DMS53 treated with DMSO at 0.1 percent for 48 hours (cell line): ENCODE data around the gene RAB21.
"Not testable (repeated sequence)": the region's sequence is repeated elsewhere in the genome, so short reads cannot be mapped to it uniquely, and the experiment has no call there.

Source experiments
- DNase-seq: peaks from one replicate; lab custom pipeline; 2025; ENCODE audit not compliant: unreplicated experiment; lab: John Stamatoyannopoulos, UW

Gene RAB21

DNA sequence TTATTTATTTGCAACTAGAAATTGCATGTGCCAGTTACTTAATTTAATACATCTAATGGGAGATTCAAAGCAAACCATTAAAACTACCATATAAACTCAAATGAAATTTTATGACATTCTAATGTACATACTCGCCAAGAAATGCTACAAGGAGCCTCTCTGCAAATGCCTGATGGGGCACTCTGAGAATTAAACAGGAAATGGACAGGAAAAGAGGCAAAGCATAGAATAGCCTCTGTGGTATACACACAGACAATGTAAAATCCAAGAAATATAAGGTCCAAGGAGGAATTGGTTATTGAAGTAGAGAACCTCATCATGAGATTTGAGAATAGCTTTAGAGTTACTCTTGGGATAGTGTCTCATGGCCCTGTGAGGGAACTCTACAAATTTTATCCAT, 41.2 kb downstream of the RAB21 start:
- DNase-seq = no peak

- DNase-seq = no peak
These were observed 42.9 kb downstream of the RAB21 start for GRCh38 chr12:71797531-71797930.

GRCh38 chr12:71799106-71799505, 44.4 kb downstream of the RAB21 start:
- no peak for DNase-seq

- DNase-seq = no peak
These were observed 45.5 kb downstream of the RAB21 start for GRCh38 chr12:71800177-71800576.

DNA sequence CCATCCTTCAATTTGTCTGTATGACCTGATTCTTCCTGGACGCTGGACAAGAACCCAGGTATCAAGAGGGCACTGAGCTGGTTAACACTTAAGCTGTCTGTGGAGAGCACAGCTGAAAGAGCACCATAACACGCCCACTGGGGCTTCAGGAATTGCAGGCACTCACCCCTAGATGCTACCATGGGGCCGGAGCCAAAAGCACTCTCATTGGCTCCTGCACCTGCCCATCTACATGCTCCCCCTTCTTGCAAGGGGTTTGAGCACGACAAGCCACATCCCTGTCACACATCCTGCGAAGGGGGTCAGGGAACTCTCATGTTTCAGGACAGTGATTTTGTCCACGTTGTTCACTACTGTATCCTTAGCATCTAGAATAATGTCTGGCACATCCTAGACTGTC, 49.8 kb downstream of the RAB21 start:
- DNase-seq = no peak

- no peak for DNase-seq
These were observed 56.3 kb downstream of the RAB21 start for GRCh38 chr12:71810921-71811320.

- peak; percentile 42 for DNase-seq
These were observed 60.6 kb downstream of the RAB21 start for GRCh38 chr12:71815242-71815641.

- DNase-seq = not testable (repeated sequence)
These were observed 67.4 kb downstream of the RAB21 start for GRCh38 chr12:71822088-71822487.

DNA sequence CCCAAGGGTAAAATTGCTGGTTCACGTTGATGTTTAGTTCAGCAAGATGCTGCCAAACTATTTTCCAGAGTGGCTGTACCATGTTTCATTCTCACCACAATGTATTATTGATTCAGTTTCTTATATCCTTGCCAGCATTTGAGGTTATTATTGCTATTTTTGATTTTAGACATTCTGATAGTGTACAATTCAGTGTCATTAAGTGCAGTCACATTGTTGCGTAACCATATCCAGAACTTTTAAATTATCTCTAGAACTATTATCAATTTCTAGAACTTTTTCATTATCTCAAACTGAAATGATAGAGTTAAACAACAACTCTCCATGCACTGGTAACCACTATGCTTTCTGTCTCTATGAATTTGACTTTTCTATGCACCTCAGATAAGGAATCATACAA, 74.2 kb downstream of the RAB21 start:
- DNase-seq = no peak

GRCh38 chr12:71837356-71837755, 82.7 kb downstream of the RAB21 start:
- DNase-seq = no peak

DNA sequence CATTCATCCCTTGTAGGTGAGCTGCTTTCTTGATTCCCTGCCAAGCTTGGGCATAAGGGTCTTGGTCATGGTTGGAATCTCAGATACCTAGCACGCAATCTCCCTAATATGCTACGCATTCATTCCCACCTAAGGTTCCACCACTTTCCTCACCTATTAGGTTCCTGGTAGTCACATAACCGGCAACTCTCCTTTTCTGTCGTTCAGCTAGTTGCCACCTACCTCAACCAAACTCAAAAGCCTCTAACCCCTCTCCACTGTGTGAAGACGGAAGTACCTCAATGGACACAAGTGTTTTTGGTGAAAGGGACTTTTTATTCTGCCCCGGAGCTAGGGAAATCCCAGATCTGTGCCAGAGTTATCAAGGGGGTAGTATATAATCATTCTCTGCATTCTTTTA, 83.6 kb downstream of the RAB21 start:
- no peak for DNase-seq

GRCh38 chr12:71838676-71839075, 84.0 kb downstream of the RAB21 start:
- no peak for DNase-seq

DNA sequence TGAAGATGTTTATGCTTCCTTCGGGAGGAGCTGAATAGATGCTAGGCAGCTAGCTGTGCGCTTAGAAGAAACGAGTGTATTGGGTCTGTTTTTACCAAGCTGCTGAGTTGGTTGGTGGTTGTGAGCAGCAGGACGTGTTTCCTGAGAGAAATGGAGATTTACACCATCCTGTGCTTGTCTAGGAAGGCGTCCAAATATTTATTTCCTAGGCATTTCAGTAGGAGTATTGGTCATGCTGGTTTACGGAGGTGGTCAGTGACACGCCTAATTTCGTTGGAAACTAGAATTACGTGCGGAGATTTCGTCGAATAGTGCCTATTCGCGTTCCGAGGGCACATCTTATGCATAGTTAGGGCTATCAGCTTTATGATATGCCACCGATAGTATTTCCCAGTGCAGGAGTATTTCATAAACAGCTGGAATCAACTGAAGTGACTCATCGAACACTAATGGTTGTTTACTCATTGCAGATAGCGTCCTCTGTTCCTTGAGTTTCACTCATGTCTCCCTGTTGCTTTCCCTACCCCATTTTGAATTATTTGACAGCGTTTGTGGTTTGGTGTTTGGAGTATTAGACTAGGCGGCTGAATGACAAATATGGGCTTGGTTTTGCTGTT, 85.7 kb downstream of the RAB21 start:
- peak; percentile 30 for DNase-seq

GRCh38 chr12:71846322-71846940, 91.8 kb downstream of the RAB21 start:
- peak; percentile 59 for DNase-seq

DNA sequence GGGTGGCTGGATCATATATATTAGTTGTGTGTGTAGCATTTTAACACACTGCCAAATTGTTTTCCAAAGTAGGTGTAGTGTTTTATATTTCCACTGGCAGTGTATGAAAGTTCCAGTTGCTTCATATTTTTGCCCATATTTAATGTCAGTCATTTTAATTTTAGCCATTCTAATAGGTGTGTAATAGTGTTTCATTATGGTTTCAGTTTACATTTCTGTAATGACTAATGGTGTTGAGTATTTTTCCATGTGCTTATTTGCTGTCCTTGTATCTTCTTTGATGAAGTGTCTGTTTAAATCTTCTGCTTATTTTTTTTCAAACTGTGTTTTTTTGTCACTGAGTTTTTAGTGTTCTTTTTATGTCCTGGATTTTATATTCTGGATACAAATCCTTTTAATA, 93.5 kb downstream of the RAB21 start:
- no peak for DNase-seq

- no peak for DNase-seq
These were observed 94.6 kb downstream of the RAB21 start for GRCh38 chr12:71849109-71849851.
